ENCODE data around the gene OPCML. TPM values are rescaled to one million over a fixed set of nuclear protein-coding genes. Genes with fewer than 3 reads are reported as not detected.

OPCML gene
- total and polyA plus RNA-seq, 2 donors (not counting 1 experiment from before 2014, with no cell fraction given), result not detected

GRCh38 chr11:133064152-133064877 lies 468.0 kb downstream of the OPCML start:
- no peak overlapping the region for H3K4me3 Mint-ChIP-seq
- Histone ChIP-seq H3K36me3 (replicated peaks in 1 of 2; ENCODE audit: control extremely low read depth in 1 of 2, control insufficient read depth in 1 of 2, extremely low read depth in 1 of 2, insufficient read depth in 2 of 2, low read length in 1 of 2) (no peaks in the 10 kb centered on the region), H3K9ac (ENCODE audit: low read length) (no peak overlapping the region), H4K20me1 (ENCODE audit: control insufficient read depth, insufficient read depth, low read length, poor library complexity, severe bottlenecking) (no peaks in the 10 kb centered on the region), H3K9me3 (ENCODE audit: control extremely low read depth in 1 of 3, control insufficient read depth in 2 of 3, insufficient read depth in 1 of 3, low read length in 2 of 3) (peaks cover 0 to 26% (median 0%) of the 10 kb centered on the region in 3 donors), H3K4me3 (ENCODE audit: control extremely low read depth in 1 of 5, extremely low read depth in 1 of 5, insufficient read depth in 1 of 5, low read depth in 2 of 5, low read length in 4 of 5) (no peak overlapping the region), H3K79me2 (ENCODE audit: control insufficient read depth, insufficient read depth, low read length) (no peaks in the 10 kb centered on the region), H3K27me3 (replicated peaks in 1 of 4; ENCODE audit: control extremely low read depth in 1 of 4, control insufficient read depth in 3 of 4, insufficient read depth in 4 of 4, low read length in 3 of 4) (peaks cover 0 to 14% (median 0%) of the 10 kb centered on the region in 4 experiments), H2AFZ (ENCODE audit: insufficient read depth, low read depth, low read length, poor library complexity, severe bottlenecking) (no peak overlapping the region), H3K4me2 (replicated peaks; ENCODE audit: low read depth, low read length, poor library complexity, severe bottlenecking) (no peak overlapping the region), H3K27ac (ENCODE audit: low read length in 2 of 2) (no peak overlapping the region), H3K4me1 (ENCODE audit: control insufficient read depth in 2 of 2, insufficient read depth in 2 of 2, low read length in 2 of 2) (no peaks in the 10 kb centered on the region)
- CTCF ChIA-PET, result no interaction called here
- POLR2A ChIA-PET, result no interaction called here
- no peaks in the 10 kb centered on the region for H3K4me1 Mint-ChIP-seq
- WGBS (ENCODE audit: insufficient coverage), result 4% methylated on average over 42 of the region's 44 CpGs
- intact Hi-C loops (cut with micrococcal nuclease), result no loop called here
- H3K9me3 Mint-ChIP-seq (ENCODE audit: insufficient read depth), result no peaks in the 10 kb centered on the region
- no peak overlapping the region for H3K27ac Mint-ChIP-seq
- peaks cover 33% of the 10 kb centered on the region for H3K27me3 Mint-ChIP-seq
- no peak for TF ChIP-seq EZH2 (IDR thresholded peaks at IDR 0.05; ENCODE audit: borderline replicate concordance, insufficient read depth, low read depth, low read length, poor library complexity, severe bottlenecking)
- TF ChIP-seq, protein P1, sequence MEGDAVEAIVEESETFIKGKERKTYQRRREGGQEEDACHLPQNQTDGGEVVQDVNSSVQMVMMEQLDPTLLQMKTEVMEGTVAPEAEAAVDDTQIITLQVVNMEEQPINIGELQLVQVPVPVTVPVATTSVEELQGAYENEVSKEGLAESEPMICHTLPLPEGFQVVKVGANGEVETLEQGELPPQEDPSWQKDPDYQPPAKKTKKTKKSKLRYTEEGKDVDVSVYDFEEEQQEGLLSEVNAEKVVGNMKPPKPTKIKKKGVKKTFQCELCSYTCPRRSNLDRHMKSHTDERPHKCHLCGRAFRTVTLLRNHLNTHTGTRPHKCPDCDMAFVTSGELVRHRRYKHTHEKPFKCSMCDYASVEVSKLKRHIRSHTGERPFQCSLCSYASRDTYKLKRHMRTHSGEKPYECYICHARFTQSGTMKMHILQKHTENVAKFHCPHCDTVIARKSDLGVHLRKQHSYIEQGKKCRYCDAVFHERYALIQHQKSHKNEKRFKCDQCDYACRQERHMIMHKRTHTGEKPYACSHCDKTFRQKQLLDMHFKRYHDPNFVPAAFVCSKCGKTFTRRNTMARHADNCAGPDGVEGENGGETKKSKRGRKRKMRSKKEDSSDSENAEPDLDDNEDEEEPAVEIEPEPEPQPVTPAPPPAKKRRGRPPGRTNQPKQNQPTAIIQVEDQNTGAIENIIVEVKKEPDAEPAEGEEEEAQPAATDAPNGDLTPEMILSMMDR (IDR thresholded peaks at IDR 0.05), result no peak
- no peak for ATAC-seq (ENCODE audit: low read depth)
- DNase-seq, result no peak

DNA sequence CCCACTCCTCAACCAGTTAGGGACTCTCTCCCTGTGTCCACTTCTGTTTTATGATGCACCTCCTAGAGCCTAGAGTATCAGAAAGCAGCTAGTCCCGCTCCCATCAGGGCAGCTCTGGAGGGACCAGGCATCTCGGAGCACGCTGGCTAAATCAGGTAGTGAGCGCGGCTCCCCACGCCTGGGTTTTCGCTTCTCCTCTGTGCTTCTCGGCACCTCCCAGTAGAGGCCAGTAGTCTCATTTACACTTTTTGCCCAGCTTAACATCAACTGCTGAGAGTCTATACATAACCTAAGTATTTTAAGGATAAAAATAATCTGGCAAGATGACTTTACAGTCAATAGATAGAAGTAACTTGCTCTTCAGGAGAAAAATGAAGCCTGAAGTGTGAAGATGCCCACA lies 473.8 kb downstream of the OPCML start:
- DNase-seq (no peak), ATAC-seq (ENCODE audit: low read depth) (no peak)
- H3K9me3 Mint-ChIP-seq (ENCODE audit: insufficient read depth), result no peaks in the 10 kb centered on the region
- no peak overlapping the region for H3K4me2 ChIP-seq (replicated peaks; ENCODE audit: low read depth, low read length, poor library complexity, severe bottlenecking)
- H2AFZ ChIP-seq (ENCODE audit: insufficient read depth, low read depth, low read length, poor library complexity, severe bottlenecking), result no peak overlapping the region
- no peaks in the 10 kb centered on the region for H3K36me3 ChIP-seq (replicated peaks in 1 of 2; ENCODE audit: control extremely low read depth in 1 of 2, control insufficient read depth in 1 of 2, extremely low read depth in 1 of 2, insufficient read depth in 2 of 2, low read length in 1 of 2)
- TF ChIP-seq EZH2 (IDR thresholded peaks at IDR 0.05; ENCODE audit: borderline replicate concordance, insufficient read depth, low read depth, low read length, poor library complexity, severe bottlenecking), result no peak
- TF ChIP-seq, protein P1 (IDR thresholded peaks at IDR 0.05), result no peak
- 64% methylated on average over 6 of the region's 8 CpGs for WGBS (ENCODE audit: insufficient coverage)
- H3K4me3 Mint-ChIP-seq, result no peak overlapping the region
- no peak overlapping the region for H3K27ac ChIP-seq (ENCODE audit: low read length in 2 of 2)
- H4K20me1 ChIP-seq (ENCODE audit: control insufficient read depth, insufficient read depth, low read length, poor library complexity, severe bottlenecking), result no peaks in the 10 kb centered on the region
- H3K27me3 Mint-ChIP-seq, result peaks cover 10% of the 10 kb centered on the region
- H3K4me3 ChIP-seq (ENCODE audit: control extremely low read depth in 1 of 5, extremely low read depth in 1 of 5, insufficient read depth in 1 of 5, low read depth in 2 of 5, low read length in 4 of 5), result no peak overlapping the region
- H3K4me1 ChIP-seq (ENCODE audit: control insufficient read depth in 2 of 2, insufficient read depth in 2 of 2, low read length in 2 of 2), result no peaks in the 10 kb centered on the region
- ChIA-PET POLR2A (no interaction called here), CTCF (no interaction called here)
- no peak overlapping the region for H3K9ac ChIP-seq (ENCODE audit: low read length)
- no peaks in the 10 kb centered on the region for H3K4me1 Mint-ChIP-seq
- no peak overlapping the region for H3K27ac Mint-ChIP-seq
- H3K27me3 ChIP-seq (replicated peaks in 1 of 4; ENCODE audit: control extremely low read depth in 1 of 4, control insufficient read depth in 3 of 4, insufficient read depth in 4 of 4, low read length in 3 of 4), result peaks cover 0 to 5% (median 0%) of the 10 kb centered on the region in 4 experiments
- H3K9me3 ChIP-seq (ENCODE audit: control extremely low read depth in 1 of 3, control insufficient read depth in 2 of 3, insufficient read depth in 1 of 3, low read length in 2 of 3), result peaks cover 0 to 12% (median 0%) of the 10 kb centered on the region in 3 donors
- H3K79me2 ChIP-seq (ENCODE audit: control insufficient read depth, insufficient read depth, low read length), result no peaks in the 10 kb centered on the region
- intact Hi-C loops (cut with micrococcal nuclease), result no loop called here
